SJCRH30 (cell line): ENCODE data around the gene DNAAF5. TPM values are rescaled to one million over a fixed set of nuclear protein-coding genes. Genes with fewer than 3 reads are reported as not detected.

Source experiments
- DNase-seq, 2 experiments: peaks; one replicate each; pipeline ENCODE4 v3.0.0-alpha.2; 2015 to 2020
- H3K27ac ChIP-seq: fragments of 250-450 bp; sonication (Bioruptor Pico); 2 replicates; pipeline ENCODE4 v1.5.1; 2020; ENCODE audit warnings: mild to moderate bottlenecking, moderate library complexity
- H3K27me3 ChIP-seq: fragments of 250-450 bp; sonication (Bioruptor Pico); 2 replicates; pipeline ENCODE4 v1.5.1; 2020; ENCODE audit warnings: mild to moderate bottlenecking, moderate library complexity
- H3K36me3 ChIP-seq: fragments of 250-450 bp; sonication (Bioruptor Pico); 2 replicates; pipeline ENCODE4 v1.5.1; 2020; ENCODE audit warnings: mild to moderate bottlenecking, moderate library complexity
- H3K4me1 ChIP-seq: fragments of 250-450 bp; sonication (Bioruptor Pico); 2 replicates; pipeline ENCODE4 v1.5.1; 2020; ENCODE audit warnings: mild to moderate bottlenecking, moderate library complexity
- H3K4me3 ChIP-seq: fragments of 250-450 bp; sonication (Bioruptor Pico); 2 replicates; pipeline ENCODE4 v1.5.1; 2020; ENCODE audit warnings: mild to moderate bottlenecking, moderate library complexity
- H3K9me3 ChIP-seq: fragments of 250-450 bp; sonication (Bioruptor Pico); replicated peaks from 2 replicates; pipeline ENCODE4 v1.5.1; 2020; ENCODE audit warnings: mild to moderate bottlenecking, moderate library complexity
- total RNA-seq: library from RNA; depleted of rRNA; stranded (reverse); fragments of >200 nt; shearing (Covaris generic); gene quantifications from 2 replicates; pipeline ENCODE4 v1.2.3, GENCODE V29; 2014

DNAAF5 gene
- total RNA-seq, 1 experiment from 2014 or later, result 18.4 TPM

GRCh38 chr7:698515-699475 lies 27.7 kb upstream of the DNAAF5 start:
- no peak for DNase-seq

GRCh38 chr7:699476-700170 lies 26.9 kb upstream of the DNAAF5 start:
- H3K36me3 ChIP-seq, result no peaks in the 10 kb centered on the region
- no peaks in the 10 kb centered on the region for H3K27me3 ChIP-seq
- H3K9me3 ChIP-seq, result no peaks in the 10 kb centered on the region
- no peak overlapping the region for H3K27ac ChIP-seq
- DNase-seq, result no peak
- H3K4me1 ChIP-seq, result no peaks in the 10 kb centered on the region
- no peak overlapping the region for H3K4me3 ChIP-seq

More at GRCh38 chr7:698515-699475, 27.7 kb upstream of the DNAAF5 start:
- Histone ChIP-seq H3K27me3 (no peaks in the 10 kb centered on the region), H3K36me3 (no peaks in the 10 kb centered on the region), H3K4me1 (no peaks in the 10 kb centered on the region), H3K4me3 (no peak overlapping the region), H3K27ac (no peak overlapping the region), H3K9me3 (no peaks in the 10 kb centered on the region)

GRCh38 chr7:701086-701671 lies 25.3 kb upstream of the DNAAF5 start:
- no peak overlapping the region for H3K27ac ChIP-seq
- H3K4me1 ChIP-seq, result no peaks in the 10 kb centered on the region
- no peaks in the 10 kb centered on the region for H3K36me3 ChIP-seq
- no peaks in the 10 kb centered on the region for H3K9me3 ChIP-seq
- no peak for DNase-seq
- H3K27me3 ChIP-seq, result no peaks in the 10 kb centered on the region
- H3K4me3 ChIP-seq, result no peak overlapping the region

GRCh38 chr7:703049-703448 lies 23.4 kb upstream of the DNAAF5 start:
- Histone ChIP-seq H3K9me3 (no peaks in the 10 kb centered on the region), H3K27me3 (no peaks in the 10 kb centered on the region), H3K27ac (no peak overlapping the region), H3K4me3 (no peak overlapping the region), H3K36me3 (no peaks in the 10 kb centered on the region), H3K4me1 (no peaks in the 10 kb centered on the region)
- DNase-seq, result no peak

- no peak for DNase-seq
- Histone ChIP-seq H3K4me1 (no peaks in the 10 kb centered on the region), H3K27ac (no peak overlapping the region), H3K4me3 (no peak overlapping the region), H3K9me3 (no peaks in the 10 kb centered on the region), H3K36me3 (no peaks in the 10 kb centered on the region), H3K27me3 (no peaks in the 10 kb centered on the region)
Measured at GRCh38 chr7:706721-707120, 19.8 kb upstream of the DNAAF5 start.

GRCh38 chr7:707296-708000 lies 19.1 kb upstream of the DNAAF5 start:
- Histone ChIP-seq H3K9me3 (no peaks in the 10 kb centered on the region), H3K27ac (no peak overlapping the region), H3K4me3 (no peak overlapping the region), H3K4me1 (no peaks in the 10 kb centered on the region), H3K36me3 (no peaks in the 10 kb centered on the region), H3K27me3 (no peaks in the 10 kb centered on the region)
- no peak for DNase-seq

- Histone ChIP-seq H3K27me3 (no peaks in the 10 kb centered on the region), H3K36me3 (no peaks in the 10 kb centered on the region), H3K4me1 (no peaks in the 10 kb centered on the region), H3K27ac (no peak overlapping the region), H3K4me3 (no peak overlapping the region), H3K9me3 (no peaks in the 10 kb centered on the region)
- DNase-seq, result no peak
Measured at GRCh38 chr7:710161-710560, 16.3 kb upstream of the DNAAF5 start.

GRCh38 chr7:711093-711921 lies 15.2 kb upstream of the DNAAF5 start:
- Histone ChIP-seq H3K27me3 (no peaks in the 10 kb centered on the region), H3K27ac (no peak overlapping the region), H3K4me3 (no peak overlapping the region), H3K4me1 (no peaks in the 10 kb centered on the region), H3K36me3 (no peaks in the 10 kb centered on the region), H3K9me3 (no peaks in the 10 kb centered on the region)
- no peak for DNase-seq

- Histone ChIP-seq H3K27me3 (no peaks in the 10 kb centered on the region), H3K36me3 (no peaks in the 10 kb centered on the region), H3K27ac (no peak overlapping the region), H3K4me3 (no peak overlapping the region), H3K9me3 (no peaks in the 10 kb centered on the region), H3K4me1 (no peaks in the 10 kb centered on the region)
- no peak for DNase-seq
Measured at GRCh38 chr7:711922-712380, 14.5 kb upstream of the DNAAF5 start.

- DNase-seq, result no peak
- Histone ChIP-seq H3K4me1 (no peaks in the 10 kb centered on the region), H3K36me3 (no peaks in the 10 kb centered on the region), H3K4me3 (no peak overlapping the region), H3K27me3 (no peaks in the 10 kb centered on the region), H3K27ac (no peak overlapping the region), H3K9me3 (no peaks in the 10 kb centered on the region)
Measured at GRCh38 chr7:712381-713138, 13.9 kb upstream of the DNAAF5 start.

- Histone ChIP-seq H3K36me3 (no peaks in the 10 kb centered on the region), H3K27ac (no peak overlapping the region), H3K27me3 (no peaks in the 10 kb centered on the region), H3K4me1 (no peaks in the 10 kb centered on the region), H3K9me3 (no peaks in the 10 kb centered on the region), H3K4me3 (no peak overlapping the region)
- DNase-seq, result no peak
Measured at GRCh38 chr7:713139-713457, 13.4 kb upstream of the DNAAF5 start.

- Histone ChIP-seq H3K9me3 (no peaks in the 10 kb centered on the region), H3K4me1 (no peaks in the 10 kb centered on the region), H3K27me3 (no peaks in the 10 kb centered on the region), H3K36me3 (no peaks in the 10 kb centered on the region), H3K4me3 (no peak overlapping the region), H3K27ac (no peak overlapping the region)
- no peak for DNase-seq
Measured at GRCh38 chr7:713488-714230, 12.8 kb upstream of the DNAAF5 start.

- Histone ChIP-seq H3K4me3 (no peak overlapping the region), H3K27ac (no peak overlapping the region), H3K9me3 (no peaks in the 10 kb centered on the region), H3K4me1 (no peaks in the 10 kb centered on the region), H3K27me3 (no peaks in the 10 kb centered on the region), H3K36me3 (no peaks in the 10 kb centered on the region)
- DNase-seq, result no peak
Measured at GRCh38 chr7:714251-714671, 12.2 kb upstream of the DNAAF5 start.
